ENCODE measurements around the gene MSMO1.
"Not testable (repeated sequence)": the region's sequence is repeated elsewhere in the genome, so short reads cannot be mapped to it uniquely, and the experiment has no call there.

Gene MSMO1

DNA sequence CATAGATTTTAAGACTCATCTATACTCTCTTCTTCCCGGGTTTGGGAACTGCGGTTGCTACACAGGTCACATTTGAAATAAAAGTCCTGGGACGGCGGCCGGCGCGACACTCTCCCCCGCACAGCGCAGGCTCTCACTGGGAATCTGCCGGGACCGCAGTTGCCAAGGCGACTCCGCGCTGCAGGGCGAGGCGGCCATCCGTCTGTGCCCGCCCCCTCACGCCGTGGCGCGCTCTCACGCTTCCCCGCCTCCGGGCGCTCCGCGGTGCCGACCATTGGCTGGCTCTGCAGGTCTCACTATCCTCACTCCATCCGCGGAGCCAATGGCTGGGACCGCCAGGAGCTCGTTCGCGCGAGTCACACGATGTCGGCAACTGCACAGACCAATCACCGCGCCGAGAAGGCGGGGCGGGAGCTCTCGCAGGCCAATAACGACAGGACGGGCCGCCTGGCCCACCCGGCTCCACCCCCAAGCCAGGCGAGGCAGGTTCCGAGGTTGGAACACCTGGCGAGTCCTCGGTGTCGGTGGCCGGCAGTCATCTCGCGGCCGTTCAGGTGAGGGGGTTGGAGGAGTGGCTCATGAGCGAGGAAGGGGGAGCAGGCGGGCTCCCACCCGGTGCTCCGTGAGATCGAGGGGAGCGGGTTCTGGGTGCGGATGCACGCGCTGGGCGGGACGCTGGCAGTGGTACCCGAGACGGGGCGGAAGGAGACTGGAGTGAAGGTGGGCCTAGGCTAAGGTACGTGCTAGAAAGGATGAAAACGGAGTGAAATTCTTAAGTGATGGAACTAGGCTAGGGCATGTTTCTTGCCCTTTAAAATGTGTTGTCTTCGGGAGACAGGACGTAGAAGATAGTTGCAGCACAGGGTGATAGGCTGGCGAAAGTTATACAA lies at the start of gene MSMO1:
TSS of gene MSMO1 (plus strand) at position 459 of the 890 bp plus-strand sequence. CDS start 5,702 bp downstream, outside the sequence.
- no peaks in the 10 kb centered on the region for H3K36me3 ChIP-seq (ENCODE audit: control insufficient read depth in 2 of 2, insufficient read depth in 2 of 2, low read length in 2 of 2)
- H3K27ac ChIP-seq (ENCODE audit: low read length) = peak within 1 kb of the TSS; percentile 3
- peak within 1 kb of the TSS; percentile 79 to 85 for H3K9ac ChIP-seq (ENCODE audit: low read length in 2 of 2)
- peaks cover 5% of the 10 kb centered on the region for H3K4me1 ChIP-seq (ENCODE audit: control insufficient read depth, insufficient read depth, low read length)
- H3K4me3 ChIP-seq (ENCODE audit: low read length in 2 of 2) = peak within 1 kb of the TSS; percentile 94 to 98
- no peaks in the 10 kb centered on the region for H3K9me3 ChIP-seq (ENCODE audit: control insufficient read depth in 2 of 2, low read length in 2 of 2)
- no peaks in the 10 kb centered on the region for H3K27me3 ChIP-seq (ENCODE audit: control insufficient read depth in 1 of 2, insufficient read depth in 2 of 2, low read length in 2 of 2)

DNA sequence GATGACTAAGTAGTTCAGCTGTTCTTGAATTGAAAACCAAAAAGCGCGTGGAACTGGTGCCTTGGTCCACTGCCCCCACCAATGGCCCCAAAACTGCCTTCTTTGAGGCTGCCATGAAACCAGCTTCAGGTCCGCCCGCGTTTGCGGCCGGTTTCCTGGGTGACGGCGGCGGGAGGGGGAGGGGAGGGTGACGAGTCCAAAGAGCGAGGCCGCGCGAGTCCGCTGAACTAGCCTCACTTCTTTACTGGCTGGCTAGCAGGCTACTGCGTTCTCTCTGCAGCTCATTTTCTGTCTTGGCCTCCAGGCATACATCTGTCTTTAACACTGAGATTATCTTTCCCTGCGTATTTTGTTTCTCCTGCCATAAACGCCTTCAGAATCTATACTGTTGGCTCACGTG lies 47.9 kb upstream of the MSMO1 start:
- not testable (repeated sequence) for H3K9me3 ChIP-seq (ENCODE audit: control insufficient read depth in 2 of 2, low read length in 2 of 2); H3K27ac ChIP-seq (ENCODE audit: low read length); H3K9ac ChIP-seq (ENCODE audit: low read length in 2 of 2); H3K4me1 ChIP-seq (ENCODE audit: control insufficient read depth, insufficient read depth, low read length); H3K4me3 ChIP-seq (ENCODE audit: low read length in 2 of 2); H3K36me3 ChIP-seq (ENCODE audit: control insufficient read depth in 2 of 2, insufficient read depth in 2 of 2, low read length in 2 of 2); H3K27me3 ChIP-seq (ENCODE audit: control insufficient read depth in 1 of 2, insufficient read depth in 2 of 2, low read length in 2 of 2)

- H3K9me3 ChIP-seq (ENCODE audit: control insufficient read depth in 2 of 2, low read length in 2 of 2); H3K36me3 ChIP-seq (ENCODE audit: control insufficient read depth in 2 of 2, insufficient read depth in 2 of 2, low read length in 2 of 2); H3K27me3 ChIP-seq (ENCODE audit: control insufficient read depth in 1 of 2, insufficient read depth in 2 of 2, low read length in 2 of 2); H3K4me1 ChIP-seq (ENCODE audit: control insufficient read depth, insufficient read depth, low read length); H3K9ac ChIP-seq (ENCODE audit: low read length in 2 of 2); H3K27ac ChIP-seq (ENCODE audit: low read length); H3K4me3 ChIP-seq (ENCODE audit: low read length in 2 of 2): not testable (repeated sequence)
These were observed 42.8 kb upstream of the MSMO1 start for GRCh38 chr4:165284697-165285096.

DNA sequence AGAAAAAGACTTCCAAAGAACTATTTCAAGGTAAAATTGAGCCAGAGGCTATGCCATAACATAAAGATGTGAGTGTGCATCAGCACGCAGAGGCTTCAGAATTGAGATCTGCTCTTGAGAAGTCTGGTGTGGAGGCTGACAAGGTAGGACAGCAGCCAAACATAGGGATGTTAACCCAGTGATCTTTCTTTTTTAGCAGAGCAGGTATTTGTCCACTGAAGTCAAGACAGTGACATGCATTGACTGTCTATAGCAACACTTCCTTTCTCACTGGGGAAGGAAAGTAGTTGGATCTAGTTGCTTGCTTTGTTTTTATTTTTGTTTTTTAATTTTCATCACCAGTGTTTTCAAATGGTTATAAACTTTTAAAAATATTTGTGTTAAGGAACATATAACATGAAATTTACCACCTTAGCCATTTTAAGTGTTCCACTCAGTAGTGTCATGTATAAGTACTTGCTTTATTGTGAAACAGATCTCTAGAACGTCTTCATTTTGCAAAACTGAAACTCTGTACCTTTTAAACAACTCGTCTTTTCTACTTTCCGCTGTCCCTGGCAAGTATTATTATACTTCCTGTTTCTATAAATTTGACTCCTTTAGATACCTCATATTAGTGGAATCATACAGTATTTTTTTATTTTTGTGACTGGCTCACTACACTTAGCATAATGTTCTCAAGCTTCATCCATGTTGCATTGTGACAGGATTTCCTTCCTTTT lies 40.7 kb upstream of the MSMO1 start:
- not testable (repeated sequence) for H3K4me1 ChIP-seq (ENCODE audit: control insufficient read depth, insufficient read depth, low read length); H3K9me3 ChIP-seq (ENCODE audit: control insufficient read depth in 2 of 2, low read length in 2 of 2); H3K9ac ChIP-seq (ENCODE audit: low read length in 2 of 2); H3K27me3 ChIP-seq (ENCODE audit: control insufficient read depth in 1 of 2, insufficient read depth in 2 of 2, low read length in 2 of 2); H3K4me3 ChIP-seq (ENCODE audit: low read length in 2 of 2); H3K36me3 ChIP-seq (ENCODE audit: control insufficient read depth in 2 of 2, insufficient read depth in 2 of 2, low read length in 2 of 2); H3K27ac ChIP-seq (ENCODE audit: low read length)

GRCh38 chr4:165288226-165288625 lies 39.2 kb upstream of the MSMO1 start:
- Histone ChIP-seq H3K36me3 (ENCODE audit: control insufficient read depth in 2 of 2, insufficient read depth in 2 of 2, low read length in 2 of 2) (no peaks in the 10 kb centered on the region), H3K9ac (ENCODE audit: low read length in 2 of 2) (no peak overlapping the region), H3K27me3 (ENCODE audit: control insufficient read depth in 1 of 2, insufficient read depth in 2 of 2, low read length in 2 of 2) (no peaks in the 10 kb centered on the region), H3K4me3 (ENCODE audit: low read length in 2 of 2) (no peak overlapping the region), H3K4me1 (ENCODE audit: control insufficient read depth, insufficient read depth, low read length) (no peaks in the 10 kb centered on the region), H3K27ac (ENCODE audit: low read length) (no peak overlapping the region), H3K9me3 (ENCODE audit: control insufficient read depth in 2 of 2, low read length in 2 of 2) (no peaks in the 10 kb centered on the region)

DNA sequence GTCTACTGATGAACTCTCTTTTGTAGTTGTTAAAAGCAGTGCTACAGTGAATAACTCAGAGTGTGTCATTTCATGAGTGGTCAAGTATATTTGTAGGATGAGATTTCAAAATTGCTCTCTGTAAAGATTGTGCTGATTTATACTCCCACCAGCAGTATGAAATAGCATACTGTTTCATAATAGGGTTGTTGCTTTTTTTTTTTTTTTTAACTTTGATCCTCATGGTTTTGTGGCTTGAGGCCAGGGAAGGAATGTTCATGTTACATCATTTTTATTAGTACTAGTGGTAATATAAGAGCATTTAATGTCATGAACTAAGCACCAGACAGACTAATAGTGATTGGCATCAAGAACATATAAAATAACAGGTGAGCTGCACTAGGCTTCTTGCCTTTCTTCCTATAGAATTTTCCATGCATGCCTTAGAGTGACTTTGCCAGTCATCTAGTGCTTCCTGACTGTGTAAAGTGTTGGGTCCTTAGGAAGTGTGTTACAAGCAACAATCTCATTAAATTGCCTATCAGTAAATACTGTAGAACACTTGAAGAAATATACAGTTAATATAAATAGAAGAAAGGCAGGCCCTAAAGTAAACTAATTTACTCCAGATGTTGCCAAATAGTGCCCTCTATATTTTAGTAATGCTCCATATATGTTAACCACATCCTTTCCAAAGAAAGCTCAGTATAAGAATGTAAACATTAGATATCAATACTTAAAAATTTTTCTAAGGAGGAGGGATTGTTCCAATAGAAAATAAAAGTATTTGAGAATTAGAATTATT lies 38.6 kb upstream of the MSMO1 start:
- Histone ChIP-seq H3K36me3 (ENCODE audit: control insufficient read depth in 2 of 2, insufficient read depth in 2 of 2, low read length in 2 of 2) (no peaks in the 10 kb centered on the region), H3K9me3 (ENCODE audit: control insufficient read depth in 2 of 2, low read length in 2 of 2) (no peaks in the 10 kb centered on the region), H3K27ac (ENCODE audit: low read length) (no peak overlapping the region), H3K4me3 (ENCODE audit: low read length in 2 of 2) (no peak overlapping the region), H3K9ac (ENCODE audit: low read length in 2 of 2) (no peak overlapping the region), H3K27me3 (ENCODE audit: control insufficient read depth in 1 of 2, insufficient read depth in 2 of 2, low read length in 2 of 2) (no peaks in the 10 kb centered on the region), H3K4me1 (ENCODE audit: control insufficient read depth, insufficient read depth, low read length) (no peaks in the 10 kb centered on the region)

DNA sequence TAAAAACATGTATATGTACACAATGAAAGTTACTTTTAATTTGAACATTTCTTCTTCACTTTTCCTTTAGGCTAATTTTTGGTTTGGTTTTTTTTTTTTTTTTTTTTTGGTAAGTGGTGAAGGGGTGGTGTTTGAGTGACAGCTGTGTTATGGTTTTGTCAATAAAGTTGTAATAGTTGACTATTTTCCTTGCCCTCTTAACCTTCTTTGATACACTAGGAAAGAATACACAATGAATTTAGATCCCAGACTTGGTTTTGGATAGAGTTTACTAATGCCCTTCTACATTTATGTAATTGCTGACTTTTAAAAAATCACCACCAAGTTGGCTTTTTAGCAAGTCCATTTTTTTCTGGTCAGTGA lies 38.1 kb upstream of the MSMO1 start:
- no peak overlapping the region for H3K4me3 ChIP-seq (ENCODE audit: low read length in 2 of 2)
- H3K9ac ChIP-seq (ENCODE audit: low read length in 2 of 2) = no peak overlapping the region
- H3K4me1 ChIP-seq (ENCODE audit: control insufficient read depth, insufficient read depth, low read length) = no peaks in the 10 kb centered on the region
- no peaks in the 10 kb centered on the region for H3K36me3 ChIP-seq (ENCODE audit: control insufficient read depth in 2 of 2, insufficient read depth in 2 of 2, low read length in 2 of 2)
- H3K27me3 ChIP-seq (ENCODE audit: control insufficient read depth in 1 of 2, insufficient read depth in 2 of 2, low read length in 2 of 2) = no peaks in the 10 kb centered on the region
- H3K9me3 ChIP-seq (ENCODE audit: control insufficient read depth in 2 of 2, low read length in 2 of 2) = no peaks in the 10 kb centered on the region
- H3K27ac ChIP-seq (ENCODE audit: low read length) = no peak overlapping the region

DNA sequence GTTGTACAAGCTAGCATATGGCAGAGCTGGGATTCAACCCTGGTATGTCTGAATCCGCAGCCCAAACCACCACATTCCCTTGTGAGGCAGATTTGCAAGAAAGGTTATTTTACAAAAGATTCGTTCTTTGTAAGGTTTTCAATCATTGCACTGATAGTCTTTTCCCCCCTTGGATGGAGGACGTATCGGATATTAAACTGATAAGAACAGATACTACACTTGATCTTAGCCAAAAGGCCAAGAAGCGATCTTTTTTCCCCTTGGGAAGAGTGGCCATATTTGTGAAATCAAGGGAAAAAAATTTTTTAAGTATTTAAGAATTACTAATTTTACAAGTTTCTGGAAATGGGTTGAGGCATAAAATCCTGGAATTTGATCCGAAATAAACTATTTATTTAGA lies 34.4 kb upstream of the MSMO1 start:
- H3K9me3 ChIP-seq (ENCODE audit: control insufficient read depth in 2 of 2, low read length in 2 of 2) = no peaks in the 10 kb centered on the region
- no peaks in the 10 kb centered on the region for H3K27me3 ChIP-seq (ENCODE audit: control insufficient read depth in 1 of 2, insufficient read depth in 2 of 2, low read length in 2 of 2)
- H3K27ac ChIP-seq (ENCODE audit: low read length) = no peak overlapping the region
- peaks cover 0 to 7% of the 10 kb centered on the region in 2 donors for H3K36me3 ChIP-seq (ENCODE audit: control insufficient read depth in 2 of 2, insufficient read depth in 2 of 2, low read length in 2 of 2)
- no peak overlapping the region for H3K9ac ChIP-seq (ENCODE audit: low read length in 2 of 2)
- no peak overlapping the region for H3K4me3 ChIP-seq (ENCODE audit: low read length in 2 of 2)
- H3K4me1 ChIP-seq (ENCODE audit: control insufficient read depth, insufficient read depth, low read length) = no peaks in the 10 kb centered on the region

DNA sequence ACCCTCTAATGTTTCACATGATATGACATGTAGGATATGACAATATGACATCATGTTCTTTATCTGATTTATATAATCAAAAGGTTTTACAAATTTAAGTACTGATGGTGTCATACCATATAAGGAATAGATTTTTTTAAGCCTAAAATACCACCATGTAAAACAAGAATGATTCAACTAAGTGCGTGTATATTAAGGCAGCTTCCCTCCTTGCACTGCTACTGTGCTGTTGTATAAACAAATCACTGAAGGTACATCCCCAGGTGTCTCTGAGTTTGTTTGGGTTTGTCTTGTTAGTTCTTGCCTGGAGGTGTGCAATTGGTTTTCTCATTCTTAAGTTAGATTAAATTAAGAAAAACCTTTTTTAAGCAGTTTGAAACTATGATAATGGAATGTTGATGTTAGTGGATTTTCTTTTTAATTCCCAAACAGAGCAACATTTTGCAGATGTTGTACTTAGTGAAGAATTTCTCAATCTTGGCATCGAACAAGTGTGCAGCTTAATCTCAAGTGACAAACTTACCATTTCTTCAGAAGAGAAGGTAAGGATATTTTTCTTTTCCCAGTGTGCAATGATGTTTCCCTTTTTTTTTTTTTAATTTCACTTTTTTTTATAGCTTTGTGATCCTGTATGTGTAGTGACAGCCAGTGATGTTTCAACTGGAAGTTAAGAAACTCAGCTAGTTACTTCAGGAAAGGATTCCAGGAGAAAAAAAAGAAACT lies 33.4 kb upstream of the MSMO1 start:
- H3K4me1 ChIP-seq (ENCODE audit: control insufficient read depth, insufficient read depth, low read length) = no peaks in the 10 kb centered on the region
- H3K4me3 ChIP-seq (ENCODE audit: low read length in 2 of 2) = no peak overlapping the region
- peaks cover 0 to 7% of the 10 kb centered on the region in 2 donors for H3K36me3 ChIP-seq (ENCODE audit: control insufficient read depth in 2 of 2, insufficient read depth in 2 of 2, low read length in 2 of 2)
- H3K9ac ChIP-seq (ENCODE audit: low read length in 2 of 2) = no peak overlapping the region
- no peaks in the 10 kb centered on the region for H3K27me3 ChIP-seq (ENCODE audit: control insufficient read depth in 1 of 2, insufficient read depth in 2 of 2, low read length in 2 of 2)
- no peak overlapping the region for H3K27ac ChIP-seq (ENCODE audit: low read length)
- no peaks in the 10 kb centered on the region for H3K9me3 ChIP-seq (ENCODE audit: control insufficient read depth in 2 of 2, low read length in 2 of 2)

- Histone ChIP-seq H3K27me3 (ENCODE audit: control insufficient read depth in 1 of 2, insufficient read depth in 2 of 2, low read length in 2 of 2) (no peaks in the 10 kb centered on the region), H3K4me1 (ENCODE audit: control insufficient read depth, insufficient read depth, low read length) (no peaks in the 10 kb centered on the region), H3K4me3 (ENCODE audit: low read length in 2 of 2) (no peak overlapping the region), H3K27ac (ENCODE audit: low read length) (no peak overlapping the region), H3K9ac (ENCODE audit: low read length in 2 of 2) (no peak overlapping the region), H3K9me3 (ENCODE audit: control insufficient read depth in 2 of 2, low read length in 2 of 2) (no peaks in the 10 kb centered on the region), H3K36me3 (ENCODE audit: control insufficient read depth in 2 of 2, insufficient read depth in 2 of 2, low read length in 2 of 2) (peaks cover 0 to 7% of the 10 kb centered on the region in 2 donors)
These were observed 32.6 kb upstream of the MSMO1 start for GRCh38 chr4:165294907-165295306.
